Caco-2 (cell line): ENCODE results near the gene RBPMS2. TPM values are rescaled to one million over a fixed set of nuclear protein-coding genes. Genes with fewer than 3 reads are reported as not detected.

Experiments
- BruUV-seq: library from RNA; stranded (reverse); fragments of 400-500 nt; replicated peaks from 2 replicates; lab custom pipeline; 2021; lab: Mats Ljungman, UMichigan
- CTCF ChIA-PET: fragments of 300-600 bp; sonication (Branson Sonifier 250); formaldehyde crosslinking; loops from one replicate; lab custom pipeline; 2022; ENCODE audit warnings: antibody characterized with exemption; lab: Charles Lee
- POLR2A ChIA-PET: fragments of 300-600 bp; sonication (Branson Sonifier 250); formaldehyde crosslinking; loops from one replicate; lab custom pipeline; 2022; ENCODE audit warnings: antibody characterized with exemption; lab: Charles Lee
- DNase-seq, 2 experiments: peaks; one replicate each; pipeline versions ENCODE4 v3.0.0 to v3.0.0-alpha.2; 2020 to 2022
- H3K27me3 ChIP-seq: replicated peaks from 2 replicates; pipeline ENCODE4 v1.6.0; 2011; ENCODE audit warnings: low read length; ENCODE audit not compliant: control insufficient read depth, insufficient read depth
- H3K36me3 ChIP-seq: 2 replicates; pipeline ENCODE4 v1.5.1; 2011; ENCODE audit warnings: low read length; ENCODE audit not compliant: control insufficient read depth, insufficient read depth
- H3K4me1 ChIP-seq: fragments of 250-450 bp; sonication (Bioruptor Pico); 2 replicates; pipeline ENCODE4 v1.5.1; 2020; ENCODE audit warnings: mild to moderate bottlenecking
- H3K4me3 ChIP-seq: 2 replicates; pipeline ENCODE4 v1.5.1; 2011; ENCODE audit warnings: low read depth, mild to moderate bottlenecking, control low read depth, low read length
- H3K9me3 ChIP-seq: fragments of 250-450 bp; sonication (Bioruptor Pico); 2 replicates; pipeline ENCODE4 v1.5.1; 2020; ENCODE audit warnings: mild to moderate bottlenecking, moderate library complexity
- H3K27ac Mint-ChIP-seq: one replicate; pipeline ENCODE4 v1.8.0; 2022; ENCODE audit warnings: mixed read lengths; ENCODE audit not compliant: unreplicated experiment
- H3K27me3 Mint-ChIP-seq: one replicate; pipeline ENCODE4 v1.8.0; 2022; ENCODE audit warnings: mixed read lengths; ENCODE audit not compliant: insufficient read depth, unreplicated experiment
- H3K36me3 Mint-ChIP-seq: one replicate; pipeline ENCODE4 v1.8.0; 2022; ENCODE audit warnings: mild to moderate bottlenecking, mixed read lengths; ENCODE audit not compliant: insufficient read depth, unreplicated experiment
- H3K4me1 Mint-ChIP-seq: one replicate; pipeline ENCODE4 v1.8.0; 2022; ENCODE audit warnings: low read depth, mixed read lengths; ENCODE audit not compliant: unreplicated experiment
- H3K4me3 Mint-ChIP-seq: one replicate; pipeline ENCODE4 v1.8.0; 2022; ENCODE audit warnings: mild to moderate bottlenecking, moderate library complexity, mixed read lengths; ENCODE audit not compliant: unreplicated experiment
- H3K9me3 Mint-ChIP-seq: one replicate; pipeline ENCODE4 v1.8.0; 2022; ENCODE audit warnings: mixed read lengths; ENCODE audit not compliant: unreplicated experiment
- CTCF ChIP-seq, 2 experiments: fragments of 200-600 bp in 1 of 2; IDR thresholded peaks; 1 replicate in 1 of 2; 2 replicates in 1 of 2; pipeline versions ENCODE4 v1.5.1 to v1.8.0; 2011 to 2022; ENCODE audit warnings: antibody characterized with exemption in 1 of 2, control low read depth in 1 of 2, inconsistent platforms in 1 of 2, low read depth in 1 of 2, low read length in 1 of 2, mild to moderate bottlenecking in 1 of 2, moderate library complexity in 1 of 2; ENCODE audit not compliant: insufficient read depth in 1 of 2, severe bottlenecking in 1 of 2, unreplicated experiment in 1 of 2
- intact Hi-C: fragments of 100-400 bp; cut with micrococcal nuclease; formaldehyde crosslinking; loops from one replicate; pipeline ENCODE4 v1.10.0; 2022; ENCODE audit not compliant: unreplicated experiment
- total RNA-seq: library from RNA; stranded (reverse); gene quantifications from 2 replicates; pipeline ENCODE4 v1.2.3, GENCODE V29; 2022

RBPMS2 gene
- total RNA-seq, 1 experiment from 2014 or later = 9.3 TPM

DNA sequence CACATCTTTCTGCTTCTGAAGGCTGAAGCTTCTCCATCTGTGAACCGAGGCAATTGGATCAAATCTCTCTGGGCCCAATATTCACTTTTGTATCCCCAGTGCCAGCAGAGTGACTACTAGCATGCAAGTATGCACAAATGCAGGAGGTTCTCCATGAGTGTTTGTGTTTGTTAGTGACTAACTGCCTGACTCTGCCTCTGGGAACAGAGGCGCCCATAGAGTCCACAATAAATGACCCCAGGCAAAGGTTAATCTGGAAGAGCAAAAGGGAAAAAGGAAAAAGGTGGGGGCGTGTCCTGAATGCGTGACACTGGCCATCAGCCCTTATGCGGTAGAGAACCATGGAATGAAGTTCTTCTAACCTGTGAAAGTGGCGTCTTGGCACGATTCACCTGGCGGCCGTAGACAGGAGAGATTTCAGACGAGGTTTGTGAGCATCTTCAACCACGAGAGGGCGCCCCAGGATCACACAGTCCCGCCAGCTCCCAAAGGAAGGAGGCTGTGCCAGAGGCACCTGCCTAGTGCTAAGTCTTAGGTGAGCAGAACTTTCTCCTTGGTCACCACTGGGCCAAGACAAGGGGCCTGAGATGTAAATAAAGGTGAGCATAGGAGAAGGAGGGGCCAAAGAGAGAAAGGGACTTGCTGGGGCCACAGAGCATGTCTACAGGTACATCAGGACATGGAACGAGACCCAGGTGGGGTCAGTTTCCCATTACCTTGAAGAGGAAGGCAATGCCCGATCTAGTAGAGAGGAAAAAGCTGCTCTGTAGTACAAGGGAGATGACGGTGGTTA lies 44.2 kb downstream of the RBPMS2 start:
- Histone ChIP-seq H3K4me1 (no peaks in the 10 kb centered on the region), H3K27me3 (no peaks in the 10 kb centered on the region), H3K36me3 (no peaks in the 10 kb centered on the region), H3K4me3 (no peak overlapping the region), H3K9me3 (no peaks in the 10 kb centered on the region)
- Mint-ChIP-seq H3K27ac (no peak overlapping the region), H3K27me3 (no peaks in the 10 kb centered on the region), H3K4me3 (no peak overlapping the region), H3K4me1 (no peaks in the 10 kb centered on the region), H3K36me3 (peaks cover 7% of the 10 kb centered on the region), H3K9me3 (no peaks in the 10 kb centered on the region)
- no TSS peak for BruUV-seq
- intact Hi-C loops = loop anchor here (1.0 kb wide), 1 partner anchor 79 kb away; no protein-coding TSS in a partner anchor
- ChIA-PET CTCF (interaction anchor here (0.5 to 2.6 kb wide), 8 partner anchors 12 to 241 kb away, joined by 3 to 39 read pairs (median 3); partner anchors contain the start of gene PIF1), POLR2A (interaction anchor here (0.5 kb wide), 1 partner anchor 454 kb away, joined by 22 read pairs; the partner anchor contains the start of gene CLPX)
- peak; percentile 84 to 89 for DNase-seq
- TF ChIP-seq CTCF (IDR thresholded peaks at IDR 0.05; ENCODE audit: insufficient read depth in 1 of 2, low read depth in 1 of 2, low read length in 1 of 2, severe bottlenecking in 1 of 2, unreplicated experiment in 1 of 2) = peak; percentile 89

- no TSS peak for BruUV-seq
- Mint-ChIP-seq H3K36me3 (peaks cover 7% of the 10 kb centered on the region), H3K9me3 (no peaks in the 10 kb centered on the region), H3K27me3 (no peaks in the 10 kb centered on the region), H3K4me3 (no peak overlapping the region), H3K4me1 (no peaks in the 10 kb centered on the region), H3K27ac (no peak overlapping the region)
- no peaks in the 10 kb centered on the region for H3K36me3 ChIP-seq
- CTCF ChIA-PET = no interaction called here
- POLR2A ChIA-PET = no interaction called here
- no peak for DNase-seq
- H3K4me1 ChIP-seq = no peaks in the 10 kb centered on the region
- intact Hi-C loops = no loop called here
- no peak overlapping the region for H3K4me3 ChIP-seq
- H3K27me3 ChIP-seq = no peaks in the 10 kb centered on the region
- H3K9me3 ChIP-seq = no peaks in the 10 kb centered on the region
- no peak for TF ChIP-seq CTCF (IDR thresholded peaks at IDR 0.05; ENCODE audit: insufficient read depth in 1 of 2, low read depth in 1 of 2, low read length in 1 of 2, severe bottlenecking in 1 of 2, unreplicated experiment in 1 of 2)
Observed at GRCh38 chr15:64730151-64730550, 45.2 kb downstream of the RBPMS2 start.

- H3K27me3 ChIP-seq = no peaks in the 10 kb centered on the region
- H3K27me3 Mint-ChIP-seq = no peaks in the 10 kb centered on the region
- no peaks in the 10 kb centered on the region for H3K36me3 Mint-ChIP-seq
- no peaks in the 10 kb centered on the region for H3K9me3 Mint-ChIP-seq
- BruUV-seq = no TSS peak
- no peak for TF ChIP-seq CTCF (IDR thresholded peaks at IDR 0.05; ENCODE audit: insufficient read depth in 1 of 2, low read depth in 1 of 2, low read length in 1 of 2, severe bottlenecking in 1 of 2, unreplicated experiment in 1 of 2)
- no peaks in the 10 kb centered on the region for H3K4me1 Mint-ChIP-seq
- H3K4me3 Mint-ChIP-seq = no peak overlapping the region
- DNase-seq = no peak
- intact Hi-C loops = no loop called here
- ChIA-PET POLR2A (no interaction called here), CTCF (interaction anchor here (0.6 kb wide), 1 partner anchor 325 kb away, joined by 4 read pairs; no protein-coding TSS in a partner anchor)
- no peak overlapping the region for H3K4me3 ChIP-seq
- H3K9me3 ChIP-seq = no peaks in the 10 kb centered on the region
- no peak overlapping the region for H3K27ac Mint-ChIP-seq
- no peaks in the 10 kb centered on the region for H3K36me3 ChIP-seq
- no peaks in the 10 kb centered on the region for H3K4me1 ChIP-seq
Observed at GRCh38 chr15:64720188-64720587, 55.2 kb downstream of the RBPMS2 start.
